ENCODE data around the gene OR10J5.
"Not testable (repeated sequence)": the region's sequence is repeated elsewhere in the genome, so short reads cannot be mapped to it uniquely, and the experiment has no call there.

Gene OR10J5

GRCh38 chr1:159535907-159536306 is at the start of gene OR10J5:
Gene OR10J5, minus strand, starts transcription at chr1:159536007. Its CDS starts 0 bp downstream, at chr1:159536007.
- DNase-seq, result no peak

GRCh38 chr1:159584536-159584935 is 48.7 kb upstream of the OR10J5 start:
- no peak for DNase-seq

GRCh38 chr1:159581422-159581821 is 45.6 kb upstream of the OR10J5 start:
- no peak for DNase-seq

- no peak for DNase-seq
Measured at GRCh38 chr1:159580340-159580739, 44.5 kb upstream of the OR10J5 start.

- no peak for DNase-seq
Measured at GRCh38 chr1:159577446-159577845, 41.6 kb upstream of the OR10J5 start.

GRCh38 chr1:159562680-159563079 is 26.9 kb upstream of the OR10J5 start:
- DNase-seq, result no peak

- DNase-seq, result no peak
Measured at GRCh38 chr1:159561497-159561896, 25.7 kb upstream of the OR10J5 start.

- no peak for DNase-seq
Measured at GRCh38 chr1:159560599-159560998, 24.8 kb upstream of the OR10J5 start.

GRCh38 chr1:159556931-159557369 is 21.1 kb upstream of the OR10J5 start:
- DNase-seq, result no peak

GRCh38 chr1:159554696-159555095 is 18.9 kb upstream of the OR10J5 start:
- no peak for DNase-seq

GRCh38 chr1:159554261-159554660 is 18.5 kb upstream of the OR10J5 start:
- no peak for DNase-seq

- no peak for DNase-seq
Measured at GRCh38 chr1:159548126-159548525, 12.3 kb upstream of the OR10J5 start.

- no peak for DNase-seq
Measured at GRCh38 chr1:159532922-159533321, 2.9 kb downstream of the OR10J5 start.

- not testable (repeated sequence) for DNase-seq
Measured at GRCh38 chr1:159524792-159525191, 11.0 kb downstream of the OR10J5 start.

GRCh38 chr1:159510229-159510541 is 25.6 kb downstream of the OR10J5 start:
- DNase-seq, result no peak

GRCh38 chr1:159509440-159510228 is 26.2 kb downstream of the OR10J5 start:
- no peak for DNase-seq

- DNase-seq, result no peak
Measured at GRCh38 chr1:159508951-159509350, 26.9 kb downstream of the OR10J5 start.

GRCh38 chr1:159505676-159506075 is 30.1 kb downstream of the OR10J5 start:
- no peak for DNase-seq

- DNase-seq, result no peak
Measured at GRCh38 chr1:159501082-159501481, 34.7 kb downstream of the OR10J5 start.

GRCh38 chr1:159494513-159495210 is 41.1 kb downstream of the OR10J5 start:
- not testable (repeated sequence) for DNase-seq

- no peak for DNase-seq
Measured at GRCh38 chr1:159493354-159493753, 42.5 kb downstream of the OR10J5 start.

GRCh38 chr1:159492575-159493323 is 43.1 kb downstream of the OR10J5 start:
- DNase-seq, result no peak
